CD4-positive, alpha-beta T cell treated with Interleukin-17A for 1 hour (primary cell): ENCODE measurements around the gene PDE8B.
"Not testable (repeated sequence)": the region's sequence is repeated elsewhere in the genome, so short reads cannot be mapped to it uniquely, and the experiment has no call there.

Source experiments
- DNase-seq: peaks from one replicate; pipeline ENCODE4 v3.0.0-alpha.2; 2020

Gene PDE8B

GRCh38 chr5:77454123-77454522 is 243.6 kb downstream of the PDE8B start:
- no peak for DNase-seq

- no peak for DNase-seq
Observed at GRCh38 chr5:77461287-77461686, 250.8 kb downstream of the PDE8B start.

- no peak for DNase-seq
Observed at GRCh38 chr5:77463905-77464304, 253.4 kb downstream of the PDE8B start.

GRCh38 chr5:77468875-77469274 is 258.4 kb downstream of the PDE8B start:
- not testable (repeated sequence) for DNase-seq

- DNase-seq, result not testable (repeated sequence)
Observed at GRCh38 chr5:77475041-77475440, 264.6 kb downstream of the PDE8B start.
